DMS53 treated with DMSO at 0.1 percent for 48 hours (cell line): ENCODE results near the gene PTPRE.

ENCODE experiments used
- DNase-seq: peaks from one replicate; lab custom pipeline; 2025; ENCODE audit not compliant: unreplicated experiment; lab: John Stamatoyannopoulos, UW

The PTPRE gene

GRCh38 chr10:127948791-127949190, 41.9 kb downstream of the PTPRE start:
- DNase-seq = no peak

- no peak for DNase-seq
Observed at GRCh38 chr10:127949831-127950230, 42.9 kb downstream of the PTPRE start.

GRCh38 chr10:127951861-127952574, 45.1 kb downstream of the PTPRE start:
- DNase-seq = no peak

GRCh38 chr10:127952575-127952869, 45.6 kb downstream of the PTPRE start:
- no peak for DNase-seq

GRCh38 chr10:127952918-127953317, 46.0 kb downstream of the PTPRE start:
- DNase-seq = no peak

GRCh38 chr10:127953876-127954275, 47.0 kb downstream of the PTPRE start:
- DNase-seq = no peak

- DNase-seq = no peak
Observed at GRCh38 chr10:127959428-127959827, 52.5 kb downstream of the PTPRE start.

- no peak for DNase-seq
Observed at GRCh38 chr10:127961071-127961470, 54.2 kb downstream of the PTPRE start.

- DNase-seq = no peak
Observed at GRCh38 chr10:127962205-127962604, 55.3 kb downstream of the PTPRE start.

GRCh38 chr10:127963136-127963535, 56.2 kb downstream of the PTPRE start:
- no peak for DNase-seq

GRCh38 chr10:127964621-127965020, 57.7 kb downstream of the PTPRE start:
- DNase-seq = no peak

GRCh38 chr10:127966875-127967274, 60.0 kb downstream of the PTPRE start:
- no peak for DNase-seq

- no peak for DNase-seq
Observed at GRCh38 chr10:127968027-127968441, 61.1 kb downstream of the PTPRE start.

GRCh38 chr10:127968659-127969058, 61.8 kb downstream of the PTPRE start:
- no peak for DNase-seq

- DNase-seq = no peak
Observed at GRCh38 chr10:127971101-127971946, 64.4 kb downstream of the PTPRE start.

GRCh38 chr10:127971963-127972615, 65.2 kb downstream of the PTPRE start:
- DNase-seq = no peak

- no peak for DNase-seq
Observed at GRCh38 chr10:127972751-127973357, 66.0 kb downstream of the PTPRE start.

GRCh38 chr10:127973791-127974311, 66.9 kb downstream of the PTPRE start:
- no peak for DNase-seq

- DNase-seq = no peak
Observed at GRCh38 chr10:127974911-127975310, 68.0 kb downstream of the PTPRE start.

- DNase-seq = no peak
Observed at GRCh38 chr10:127976286-127976685, 69.4 kb downstream of the PTPRE start.

- DNase-seq = no peak
Observed at GRCh38 chr10:127976701-127977356, 69.9 kb downstream of the PTPRE start.
